HG03066 (cell line): ENCODE data around the gene FBXO2.
"Not testable (repeated sequence)": the region's sequence is repeated elsewhere in the genome, so short reads cannot be mapped to it uniquely, and the experiment has no call there.

Experiments
- ATAC-seq: cut with Tn5 transposase; IDR thresholded peaks from one replicate; pipeline ENCODE4 v1.9.1; 2021; ENCODE audit warnings: low read depth; ENCODE audit not compliant: unreplicated experiment

Gene FBXO2

GRCh38 chr1:11654939-11655808, 945 bp upstream of the FBXO2 start:
- ATAC-seq, result peak; percentile 33

- ATAC-seq, result no peak
Observed at GRCh38 chr1:11653861-11654136, 430 bp downstream of the FBXO2 start.

- no peak for ATAC-seq
Observed at GRCh38 chr1:11653101-11653860, 948 bp downstream of the FBXO2 start.

- no peak for ATAC-seq
Observed at GRCh38 chr1:11652203-11652780, 1.9 kb downstream of the FBXO2 start.

GRCh38 chr1:11651017-11651416, 3.2 kb downstream of the FBXO2 start:
- ATAC-seq, result no peak

- no peak for ATAC-seq
Observed at GRCh38 chr1:11650331-11650991, 3.8 kb downstream of the FBXO2 start.

GRCh38 chr1:11649624-11650330, 4.5 kb downstream of the FBXO2 start:
- ATAC-seq, result no peak

- ATAC-seq, result no peak
Observed at GRCh38 chr1:11649237-11649623, 5.0 kb downstream of the FBXO2 start.

- no peak for ATAC-seq
Observed at GRCh38 chr1:11648732-11649158, 5.5 kb downstream of the FBXO2 start.

GRCh38 chr1:11648039-11648438, 6.2 kb downstream of the FBXO2 start:
- no peak for ATAC-seq

GRCh38 chr1:11647333-11647732, 6.9 kb downstream of the FBXO2 start:
- ATAC-seq, result no peak

GRCh38 chr1:11646317-11646716, 7.9 kb downstream of the FBXO2 start:
- ATAC-seq, result no peak

- no peak for ATAC-seq
Observed at GRCh38 chr1:11645670-11646265, 8.5 kb downstream of the FBXO2 start.

- ATAC-seq, result no peak
Observed at GRCh38 chr1:11645270-11645669, 9.0 kb downstream of the FBXO2 start.

GRCh38 chr1:11643782-11644181, 10.4 kb downstream of the FBXO2 start:
- ATAC-seq, result no peak

- not testable (repeated sequence) for ATAC-seq
Observed at GRCh38 chr1:11642418-11643017, 11.7 kb downstream of the FBXO2 start.

- no peak for ATAC-seq
Observed at GRCh38 chr1:11641776-11642305, 12.4 kb downstream of the FBXO2 start.

- ATAC-seq, result no peak
Observed at GRCh38 chr1:11640944-11641343, 13.3 kb downstream of the FBXO2 start.

- ATAC-seq, result no peak
Observed at GRCh38 chr1:11640101-11640500, 14.1 kb downstream of the FBXO2 start.
